HepG2 (cell line): ENCODE data around the gene SIRT6. TPM values are rescaled to one million over a fixed set of nuclear protein-coding genes. Genes with fewer than 3 reads are reported as not detected.

Source experiments
- KDM3A ChIP-seq: IDR thresholded peaks from 2 replicates; pipeline ENCODE4 v1.6.1; 2018; ENCODE audit warnings: low read depth, missing compliant biosample characterization
- MATR3 ChIP-seq: sonication (generic); formaldehyde crosslinking; IDR thresholded peaks from 2 replicates; pipeline ENCODE4 v1.4.0; 2020; ENCODE audit warnings: missing genetic modification reagents
- SKIL ChIP-seq: sonication (generic); formaldehyde crosslinking; IDR thresholded peaks from 2 replicates; pipeline ENCODE4 v1.8.0; 2022; ENCODE audit warnings: missing genetic modification reagents, mild to moderate bottlenecking, moderate library complexity, borderline replicate concordance
- SOX6 ChIP-seq, 2 experiments: fragments of 450-650 bp in 1 of 2; sonication (generic) in 1 of 2; formaldehyde crosslinking in 1 of 2; IDR thresholded peaks; 2 replicates each; pipeline versions ENCODE4 v1.4.0 to v1.6.1; 2017 to 2020; ENCODE audit warnings: antibody characterized with exemption in 1 of 2, mild to moderate bottlenecking in 1 of 2, missing genetic modification reagents in 1 of 2
- ZMAT3 ChIP-seq: sonication (generic); formaldehyde crosslinking; conservative IDR thresholded peaks from 2 replicates; pipeline ENCODE4 v1.7.0; 2021; ENCODE audit warnings: missing genetic modification reagents
- ZMAT5 ChIP-seq: sonication (generic); formaldehyde crosslinking; IDR thresholded peaks from 2 replicates; pipeline ENCODE4 v1.5.0; 2020; ENCODE audit warnings: mild to moderate bottlenecking, low read depth, missing genetic modification reagents, borderline replicate concordance
- ZMYM3 ChIP-seq: sonication (generic); formaldehyde crosslinking; IDR thresholded peaks from 2 replicates; pipeline ENCODE4 v1.5.1; 2020; ENCODE audit warnings: mild to moderate bottlenecking, missing genetic modification reagents
- ZNF160 ChIP-seq: sonication (generic); formaldehyde crosslinking; IDR thresholded peaks from 2 replicates; pipeline ENCODE4 v1.8.0; 2022; ENCODE audit warnings: mild to moderate bottlenecking, inconsistent platforms, missing genetic modification reagents
- ZNF597 ChIP-seq: sonication (generic); formaldehyde crosslinking; IDR thresholded peaks from 2 replicates; pipeline ENCODE4 v1.5.0; 2020; ENCODE audit warnings: missing genetic modification reagents
- ZNF652 ChIP-seq: IDR thresholded peaks from 2 replicates; pipeline ENCODE4 v1.6.1; 2016; ENCODE audit warnings: low read depth, borderline replicate concordance
- polyA plus RNA-seq, 8 experiments: library from polyadenylated mRNA; depleted of rRNA in 3 of 8; stranded (reverse) in 7 of 8; unstranded in 1 of 8; fragments of >200 nt; fragmentation: Illumina TruSeq in 4 of 8; extraction: Trizol in 4 of 8; gene quantifications; 2 replicates each; pipeline versions ENCODE4 v1.2.1 to v1.2.3, GENCODE V29; 2011 to 2016; ENCODE audit warnings: low read depth in 4 of 8, missing spikeins in 1 of 8, mixed read lengths in 1 of 8; ENCODE audit not compliant: insufficient read depth in 1 of 8
- total RNA-seq, 5 experiments: library from RNA; depleted of rRNA; stranded (reverse); fragments of >200 nt; fragmentation: Illumina TruSeq; extraction: Trizol; gene quantifications; 2 replicates each; pipeline ENCODE4 v1.2.3, GENCODE V29; 2016; ENCODE audit warnings: low read depth in 1 of 5
- TF ChIP-seq, protein P1 (sequence below): sonication (generic); formaldehyde crosslinking; IDR thresholded peaks from 2 replicates; pipeline ENCODE4 v1.5.0; 2020; ENCODE audit warnings: mild to moderate bottlenecking, missing genetic modification reagents, borderline replicate concordance
- TF ChIP-seq, protein P2 (sequence below): IDR thresholded peaks from 2 replicates; pipeline ENCODE4 v1.6.1; 2016
- TF ChIP-seq, protein P3 (sequence below): sonication (generic); formaldehyde crosslinking; IDR thresholded peaks from 2 replicates; pipeline ENCODE4 v1.9.0; 2021; ENCODE audit warnings: missing genetic modification reagents, mild to moderate bottlenecking, borderline replicate concordance
- TF ChIP-seq, protein P4 (sequence below): sonication (generic); formaldehyde crosslinking; conservative IDR thresholded peaks from 2 replicates; pipeline ENCODE4 v1.4.0; 2020; ENCODE audit warnings: missing genetic modification reagents

The SIRT6 gene
- total and polyA plus RNA-seq, 2 of the 13 experiments (the other 11 are each of a cell fraction or from before 2014, with no cell fraction given): 11.0 to 18.4 TPM

DNA sequence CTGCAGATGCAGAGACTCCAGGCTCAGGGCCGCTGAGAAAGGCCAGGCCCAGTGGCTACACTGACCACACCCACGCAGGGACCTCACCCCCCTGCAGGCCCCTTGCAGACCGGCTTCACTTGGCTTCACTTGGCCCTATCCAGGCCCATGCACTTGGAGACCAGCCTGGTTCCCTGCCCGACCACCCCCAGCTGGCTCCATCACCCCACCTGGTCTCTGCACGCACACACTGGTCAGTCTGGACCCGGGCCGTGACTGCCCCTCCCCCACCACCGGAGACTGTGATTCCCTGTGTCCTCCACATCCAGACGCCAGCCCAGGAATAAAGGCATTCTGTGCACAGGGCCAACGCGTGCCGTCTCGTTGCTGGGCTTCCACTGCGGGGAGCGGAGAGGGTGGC, 42.1 kb upstream of the SIRT6 start (continued):
- TF ChIP-seq, protein P1, sequence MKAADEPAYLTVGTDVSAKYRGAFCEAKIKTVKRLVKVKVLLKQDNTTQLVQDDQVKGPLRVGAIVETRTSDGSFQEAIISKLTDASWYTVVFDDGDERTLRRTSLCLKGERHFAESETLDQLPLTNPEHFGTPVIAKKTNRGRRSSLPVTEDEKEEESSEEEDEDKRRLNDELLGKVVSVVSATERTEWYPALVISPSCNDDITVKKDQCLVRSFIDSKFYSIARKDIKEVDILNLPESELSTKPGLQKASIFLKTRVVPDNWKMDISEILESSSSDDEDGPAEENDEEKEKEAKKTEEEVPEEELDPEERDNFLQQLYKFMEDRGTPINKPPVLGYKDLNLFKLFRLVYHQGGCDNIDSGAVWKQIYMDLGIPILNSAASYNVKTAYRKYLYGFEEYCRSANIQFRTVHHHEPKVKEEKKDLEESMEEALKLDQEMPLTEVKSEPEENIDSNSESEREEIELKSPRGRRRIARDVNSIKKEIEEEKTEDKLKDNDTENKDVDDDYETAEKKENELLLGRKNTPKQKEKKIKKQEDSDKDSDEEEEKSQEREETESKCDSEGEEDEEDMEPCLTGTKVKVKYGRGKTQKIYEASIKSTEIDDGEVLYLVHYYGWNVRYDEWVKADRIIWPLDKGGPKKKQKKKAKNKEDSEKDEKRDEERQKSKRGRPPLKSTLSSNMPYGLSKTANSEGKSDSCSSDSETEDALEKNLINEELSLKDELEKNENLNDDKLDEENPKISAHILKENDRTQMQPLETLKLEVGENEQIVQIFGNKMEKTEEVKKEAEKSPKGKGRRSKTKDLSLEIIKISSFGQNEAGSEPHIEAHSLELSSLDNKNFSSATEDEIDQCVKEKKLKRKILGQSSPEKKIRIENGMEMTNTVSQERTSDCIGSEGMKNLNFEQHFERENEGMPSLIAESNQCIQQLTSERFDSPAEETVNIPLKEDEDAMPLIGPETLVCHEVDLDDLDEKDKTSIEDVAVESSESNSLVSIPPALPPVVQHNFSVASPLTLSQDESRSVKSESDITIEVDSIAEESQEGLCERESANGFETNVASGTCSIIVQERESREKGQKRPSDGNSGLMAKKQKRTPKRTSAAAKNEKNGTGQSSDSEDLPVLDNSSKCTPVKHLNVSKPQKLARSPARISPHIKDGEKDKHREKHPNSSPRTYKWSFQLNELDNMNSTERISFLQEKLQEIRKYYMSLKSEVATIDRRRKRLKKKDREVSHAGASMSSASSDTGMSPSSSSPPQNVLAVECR: peak; percentile 34; the same call in 1 of the 2 replicates
- TF ChIP-seq SOX6 (IDR thresholded peaks at IDR 0.05) (no peak), SOX6 (CRISPR knock-in tag; IDR thresholded peaks at IDR 0.05) (no peak), ZMYM3 (CRISPR knock-in tag) (peak; percentile 83), ZNF597 (CRISPR knock-in tag) (no peak), ZMAT3 (CRISPR knock-in tag) (0 out of 2 replicates have a peak, but pooled peaks have one; percentile 61), ZNF652 (CRISPR knock-in tag) (no peak), MATR3 (CRISPR knock-in tag) (no peak), KDM3A (CRISPR knock-in tag) (no peak), SKIL (CRISPR knock-in tag) (peak; percentile 68; the same call in 1 of the 2 replicates), ZNF160 (CRISPR knock-in tag) (no peak), ZMAT5 (CRISPR knock-in tag) (no peak)
- TF ChIP-seq, protein P2, sequence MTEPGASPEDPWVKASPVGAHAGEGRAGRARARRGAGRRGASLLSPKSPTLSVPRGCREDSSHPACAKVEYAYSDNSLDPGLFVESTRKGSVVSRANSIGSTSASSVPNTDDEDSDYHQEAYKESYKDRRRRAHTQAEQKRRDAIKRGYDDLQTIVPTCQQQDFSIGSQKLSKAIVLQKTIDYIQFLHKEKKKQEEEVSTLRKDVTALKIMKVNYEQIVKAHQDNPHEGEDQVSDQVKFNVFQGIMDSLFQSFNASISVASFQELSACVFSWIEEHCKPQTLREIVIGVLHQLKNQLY (CRISPR knock-in tag): peak; percentile 77
- TF ChIP-seq, protein P3, sequence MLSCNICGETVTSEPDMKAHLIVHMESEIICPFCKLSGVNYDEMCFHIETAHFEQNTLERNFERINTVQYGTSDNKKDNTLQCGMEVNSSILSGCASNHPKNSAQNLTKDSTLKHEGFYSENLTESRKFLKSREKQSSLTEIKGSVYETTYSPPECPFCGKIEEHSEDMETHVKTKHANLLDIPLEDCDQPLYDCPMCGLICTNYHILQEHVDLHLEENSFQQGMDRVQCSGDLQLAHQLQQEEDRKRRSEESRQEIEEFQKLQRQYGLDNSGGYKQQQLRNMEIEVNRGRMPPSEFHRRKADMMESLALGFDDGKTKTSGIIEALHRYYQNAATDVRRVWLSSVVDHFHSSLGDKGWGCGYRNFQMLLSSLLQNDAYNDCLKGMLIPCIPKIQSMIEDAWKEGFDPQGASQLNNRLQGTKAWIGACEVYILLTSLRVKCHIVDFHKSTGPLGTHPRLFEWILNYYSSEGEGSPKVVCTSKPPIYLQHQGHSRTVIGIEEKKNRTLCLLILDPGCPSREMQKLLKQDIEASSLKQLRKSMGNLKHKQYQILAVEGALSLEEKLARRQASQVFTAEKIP (CRISPR knock-in tag): no peak
- TF ChIP-seq, protein P4, sequence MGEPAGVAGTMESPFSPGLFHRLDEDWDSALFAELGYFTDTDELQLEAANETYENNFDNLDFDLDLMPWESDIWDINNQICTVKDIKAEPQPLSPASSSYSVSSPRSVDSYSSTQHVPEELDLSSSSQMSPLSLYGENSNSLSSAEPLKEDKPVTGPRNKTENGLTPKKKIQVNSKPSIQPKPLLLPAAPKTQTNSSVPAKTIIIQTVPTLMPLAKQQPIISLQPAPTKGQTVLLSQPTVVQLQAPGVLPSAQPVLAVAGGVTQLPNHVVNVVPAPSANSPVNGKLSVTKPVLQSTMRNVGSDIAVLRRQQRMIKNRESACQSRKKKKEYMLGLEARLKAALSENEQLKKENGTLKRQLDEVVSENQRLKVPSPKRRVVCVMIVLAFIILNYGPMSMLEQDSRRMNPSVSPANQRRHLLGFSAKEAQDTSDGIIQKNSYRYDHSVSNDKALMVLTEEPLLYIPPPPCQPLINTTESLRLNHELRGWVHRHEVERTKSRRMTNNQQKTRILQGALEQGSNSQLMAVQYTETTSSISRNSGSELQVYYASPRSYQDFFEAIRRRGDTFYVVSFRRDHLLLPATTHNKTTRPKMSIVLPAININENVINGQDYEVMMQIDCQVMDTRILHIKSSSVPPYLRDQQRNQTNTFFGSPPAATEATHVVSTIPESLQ (CRISPR knock-in tag): no peak
